ENCODE measurements around the gene PCYT2.

Gene PCYT2

DNA sequence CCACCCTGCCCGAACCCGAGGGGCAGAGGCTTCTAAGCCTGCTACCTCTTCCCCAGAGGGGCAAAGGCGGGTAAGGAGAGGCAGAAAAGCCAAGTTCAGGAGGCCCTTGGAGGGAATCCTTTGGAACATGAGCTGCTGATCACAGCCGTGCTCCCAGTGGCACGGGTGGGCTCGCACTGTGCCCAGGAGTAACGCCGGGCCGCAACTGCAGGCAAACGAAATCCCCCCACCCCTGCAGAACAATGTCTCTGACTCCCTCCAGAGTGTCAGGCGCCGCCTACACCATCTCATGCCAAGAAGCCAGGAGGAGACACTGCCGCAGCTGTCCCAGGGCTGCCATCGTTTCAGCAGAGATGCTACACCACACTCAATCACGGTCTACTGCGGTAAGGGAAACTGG, 59.8 kb downstream of the PCYT2 start:
- DNase-seq = no peak

All from NCI-H146 (cell line).